Activated naive CD4-positive, alpha-beta T cell treated with anti-CD3 and anti-CD28 coated beads, Interleukin-2, amount 50 U/mL, for 24 hours (primary cell): Measurements from ENCODE around the gene IFT27.
"Not testable (repeated sequence)": the region's sequence is repeated elsewhere in the genome, so short reads cannot be mapped to it uniquely, and the experiment has no call there.

ENCODE experiments used
- H3K27ac Mint-ChIP-seq: one replicate; pipeline ENCODE4 v1.8.0; 2021; ENCODE audit warnings: mild to moderate bottlenecking, mixed read lengths
- H3K27me3 Mint-ChIP-seq: one replicate; pipeline ENCODE4 v1.8.0; 2021; ENCODE audit warnings: mixed read lengths
- H3K36me3 Mint-ChIP-seq: one replicate; pipeline ENCODE4 v1.8.0; 2021; ENCODE audit warnings: mixed read lengths
- H3K4me1 Mint-ChIP-seq: one replicate; pipeline ENCODE4 v1.8.0; 2021; ENCODE audit warnings: mixed read lengths
- H3K4me3 Mint-ChIP-seq: one replicate; pipeline ENCODE4 v1.8.0; 2021; ENCODE audit warnings: mild to moderate bottlenecking, mixed read lengths
- H3K9me3 Mint-ChIP-seq: one replicate; pipeline ENCODE4 v1.8.0; 2021; ENCODE audit warnings: mixed read lengths

The IFT27 gene

DNA sequence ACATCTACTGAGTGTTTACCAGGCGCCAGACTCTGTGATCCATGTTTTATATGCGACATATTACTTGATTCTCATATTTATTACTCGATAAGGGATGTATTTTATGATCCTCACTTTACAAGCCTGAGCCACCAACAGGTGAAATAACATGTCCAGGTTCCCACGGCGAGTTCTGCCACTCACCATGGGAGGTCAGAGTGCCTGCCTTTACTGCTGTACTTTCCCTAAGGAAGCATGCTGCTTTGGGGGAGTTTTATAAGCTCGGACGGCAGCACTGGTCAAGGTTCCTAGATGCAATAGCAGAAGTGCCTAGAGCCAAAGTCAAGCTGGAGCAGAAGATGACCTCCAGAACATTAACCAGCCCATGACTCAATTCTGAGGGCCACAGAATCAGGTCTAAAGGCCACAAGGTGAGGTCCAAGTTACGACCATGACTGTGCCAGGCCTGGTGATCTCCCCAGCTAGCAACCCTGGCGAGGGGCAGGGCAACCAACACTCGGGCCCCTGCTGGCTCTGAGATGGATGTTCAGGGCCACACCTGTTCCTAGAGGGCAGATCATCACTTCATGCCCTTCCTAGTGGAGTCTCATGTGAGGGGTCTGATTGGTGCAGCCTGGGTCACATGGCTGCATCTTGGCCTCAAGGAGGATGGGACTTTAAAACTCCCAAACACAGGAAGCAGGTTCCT, 14.2 kb downstream of the IFT27 start:
- no peaks in the 10 kb centered on the region for H3K9me3 Mint-ChIP-seq
- no peak overlapping the region for H3K27ac Mint-ChIP-seq
- no peak overlapping the region for H3K4me3 Mint-ChIP-seq
- peaks cover 4% of the 10 kb centered on the region for H3K4me1 Mint-ChIP-seq
- H3K36me3 Mint-ChIP-seq: no peaks in the 10 kb centered on the region
- no peaks in the 10 kb centered on the region for H3K27me3 Mint-ChIP-seq

- Mint-ChIP-seq H3K9me3 (no peaks in the 10 kb centered on the region), H3K36me3 (no peaks in the 10 kb centered on the region), H3K27me3 (no peaks in the 10 kb centered on the region), H3K27ac (no peak overlapping the region), H3K4me3 (no peak overlapping the region), H3K4me1 (peaks cover 4% of the 10 kb centered on the region)
Observed at GRCh38 chr22:36760786-36761185, 15.1 kb downstream of the IFT27 start.

DNA sequence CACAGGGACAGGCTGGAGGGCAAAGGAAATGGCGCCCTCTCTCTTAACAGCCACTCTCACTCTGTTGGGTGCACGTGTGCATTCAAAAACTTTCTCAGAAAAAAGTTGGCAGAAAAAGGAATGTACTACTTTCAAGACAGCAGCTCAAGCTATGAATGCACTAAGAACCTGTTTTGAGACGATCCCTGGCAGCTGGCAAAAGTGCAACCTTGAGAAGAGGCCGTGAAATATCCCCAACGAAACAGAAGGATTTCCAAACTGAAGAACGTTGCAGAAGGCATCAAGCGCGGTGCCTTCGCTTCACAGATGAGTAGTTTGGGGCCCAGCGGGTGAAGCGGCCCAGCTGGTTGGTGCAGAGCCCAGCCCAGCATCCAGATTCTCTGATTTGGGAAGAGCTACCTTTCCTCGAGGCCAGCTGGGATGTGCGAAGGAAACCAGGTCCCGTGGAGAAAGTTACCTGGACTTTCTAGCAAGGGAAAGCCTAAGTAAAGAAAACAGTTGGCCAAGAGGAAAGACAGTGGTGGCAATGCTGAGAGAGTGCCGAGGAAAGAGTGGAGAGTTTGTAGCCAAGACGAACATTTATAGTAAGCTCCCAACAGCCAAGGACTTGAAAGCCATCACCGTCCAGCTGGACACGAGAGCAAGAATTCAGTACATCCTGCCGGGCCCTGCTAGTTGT, 16.3 kb downstream of the IFT27 start:
- Mint-ChIP-seq H3K27ac (no peak overlapping the region), H3K9me3 (no peaks in the 10 kb centered on the region), H3K4me1 (peaks cover 4% of the 10 kb centered on the region), H3K36me3 (no peaks in the 10 kb centered on the region), H3K27me3 (no peaks in the 10 kb centered on the region), H3K4me3 (no peak overlapping the region)

- Mint-ChIP-seq H3K27me3 (no peaks in the 10 kb centered on the region), H3K36me3 (no peaks in the 10 kb centered on the region), H3K4me1 (peaks cover 4% of the 10 kb centered on the region), H3K27ac (no peak overlapping the region), H3K9me3 (no peaks in the 10 kb centered on the region), H3K4me3 (no peak overlapping the region)
Observed at GRCh38 chr22:36758792-36759271, 17.1 kb downstream of the IFT27 start.

- H3K9me3 Mint-ChIP-seq: no peaks in the 10 kb centered on the region
- H3K36me3 Mint-ChIP-seq: no peaks in the 10 kb centered on the region
- H3K4me3 Mint-ChIP-seq: no peak overlapping the region
- no peak overlapping the region for H3K27ac Mint-ChIP-seq
- no peaks in the 10 kb centered on the region for H3K27me3 Mint-ChIP-seq
- peaks cover 4% of the 10 kb centered on the region for H3K4me1 Mint-ChIP-seq
Observed at GRCh38 chr22:36757668-36758211, 18.2 kb downstream of the IFT27 start.

- Mint-ChIP-seq H3K4me3 (no peak overlapping the region), H3K27ac (peak overlapping the region; percentile 5)
Observed at GRCh38 chr22:36756746-36757655, 18.9 kb downstream of the IFT27 start.

GRCh38 chr22:36756031-36756430, 19.9 kb downstream of the IFT27 start:
- H3K27me3 Mint-ChIP-seq: no peaks in the 10 kb centered on the region
- H3K4me1 Mint-ChIP-seq: peaks cover 4% of the 10 kb centered on the region
- no peaks in the 10 kb centered on the region for H3K9me3 Mint-ChIP-seq
- no peak overlapping the region for H3K4me3 Mint-ChIP-seq
- no peak overlapping the region for H3K27ac Mint-ChIP-seq
- H3K36me3 Mint-ChIP-seq: no peaks in the 10 kb centered on the region

More at GRCh38 chr22:36756746-36757655, 18.9 kb downstream of the IFT27 start:
- Mint-ChIP-seq H3K4me1 (peaks cover 4% of the 10 kb centered on the region), H3K36me3 (no peaks in the 10 kb centered on the region), H3K9me3 (no peaks in the 10 kb centered on the region), H3K27me3 (no peaks in the 10 kb centered on the region)

DNA sequence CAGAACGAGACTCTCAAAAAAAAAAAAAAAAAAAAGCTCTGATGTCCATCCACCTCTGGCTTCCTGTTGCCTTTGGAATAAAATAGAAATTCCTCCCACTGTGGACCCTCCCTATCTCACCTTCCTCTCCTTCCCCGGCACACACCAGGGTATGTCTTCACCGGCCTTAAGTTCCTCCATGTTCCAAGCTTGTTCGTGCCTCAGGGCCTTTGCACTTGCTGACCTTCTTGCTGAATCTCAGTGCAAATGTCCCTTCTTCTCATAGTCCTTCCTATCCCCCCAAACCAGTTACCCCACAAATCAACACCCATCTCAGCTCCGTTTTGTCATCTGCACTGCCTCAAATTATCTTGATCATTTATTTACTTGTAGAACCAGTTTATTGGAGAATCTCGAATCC, 20.6 kb downstream of the IFT27 start:
- H3K4me1 Mint-ChIP-seq: peaks cover 4% of the 10 kb centered on the region
- no peak overlapping the region for H3K4me3 Mint-ChIP-seq
- H3K27ac Mint-ChIP-seq: no peak overlapping the region
- H3K36me3 Mint-ChIP-seq: no peaks in the 10 kb centered on the region
- H3K27me3 Mint-ChIP-seq: no peaks in the 10 kb centered on the region
- H3K9me3 Mint-ChIP-seq: no peaks in the 10 kb centered on the region

GRCh38 chr22:36754881-36755280, 21.0 kb downstream of the IFT27 start:
- not testable (repeated sequence) for H3K9me3 Mint-ChIP-seq, H3K27me3 Mint-ChIP-seq, H3K4me1 Mint-ChIP-seq, H3K4me3 Mint-ChIP-seq, H3K36me3 Mint-ChIP-seq, H3K27ac Mint-ChIP-seq

DNA sequence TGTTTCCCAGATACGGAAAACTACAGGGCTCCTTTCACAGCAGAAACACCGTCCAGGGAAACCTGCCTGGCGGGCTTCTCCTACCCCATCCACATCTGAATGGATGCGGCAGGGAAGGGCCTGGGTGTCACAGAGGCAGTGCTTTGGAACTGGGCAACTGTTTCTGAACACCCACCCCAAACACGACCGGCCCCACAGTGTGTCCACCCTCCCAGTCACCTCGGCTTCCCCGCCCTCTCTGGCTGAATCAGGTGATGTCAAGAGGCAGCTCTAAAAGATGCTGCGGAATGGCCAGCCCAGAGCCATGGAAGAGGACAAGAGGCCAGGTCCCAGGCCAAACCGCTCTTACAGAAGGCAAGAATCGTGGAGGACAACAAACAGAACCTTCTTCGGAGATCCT, 22.0 kb downstream of the IFT27 start:
- Mint-ChIP-seq H3K36me3 (no peaks in the 10 kb centered on the region), H3K4me1 (peaks cover 4% of the 10 kb centered on the region), H3K27ac (no peak overlapping the region), H3K9me3 (no peaks in the 10 kb centered on the region), H3K4me3 (no peak overlapping the region), H3K27me3 (no peaks in the 10 kb centered on the region)

DNA sequence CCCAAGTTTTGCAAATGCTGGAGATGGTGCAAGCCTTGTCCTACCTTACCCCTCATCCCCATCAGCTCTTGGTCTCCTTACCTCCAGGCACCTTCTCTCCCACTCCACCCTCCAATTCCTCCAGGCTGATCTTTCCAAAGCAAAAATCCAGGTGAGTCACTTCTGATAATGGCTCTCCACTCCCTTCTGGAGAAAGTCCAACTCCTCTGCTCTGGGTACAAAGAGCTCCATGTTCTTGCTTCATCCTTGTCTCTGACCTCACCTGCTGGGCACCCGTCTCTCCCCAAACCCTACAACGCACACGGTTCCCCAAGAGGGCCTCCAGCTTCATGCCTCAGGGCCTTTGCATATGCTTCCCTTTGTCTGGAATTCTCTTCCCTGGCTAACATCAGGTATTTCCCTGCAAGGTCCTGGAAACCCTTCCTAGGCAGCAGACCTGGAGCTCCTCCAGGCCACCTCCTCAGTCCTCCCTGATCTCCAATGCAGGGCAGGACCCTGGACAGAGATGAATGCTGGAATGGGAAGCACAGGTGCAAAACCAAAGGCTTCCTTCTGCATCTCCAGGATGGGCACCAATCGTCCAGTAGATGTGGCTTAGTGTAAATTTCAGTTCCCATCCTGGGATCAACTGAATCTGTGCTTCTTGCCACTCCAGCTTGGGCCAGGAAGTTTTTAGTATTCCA, 22.7 kb downstream of the IFT27 start:
- no peaks in the 10 kb centered on the region for H3K27me3 Mint-ChIP-seq
- H3K4me3 Mint-ChIP-seq: no peak overlapping the region
- no peaks in the 10 kb centered on the region for H3K36me3 Mint-ChIP-seq
- peaks cover 4% of the 10 kb centered on the region for H3K4me1 Mint-ChIP-seq
- no peaks in the 10 kb centered on the region for H3K9me3 Mint-ChIP-seq
- no peak overlapping the region for H3K27ac Mint-ChIP-seq

- H3K9me3 Mint-ChIP-seq: no peaks in the 10 kb centered on the region
- peaks cover 2% of the 10 kb centered on the region for H3K27me3 Mint-ChIP-seq
- H3K36me3 Mint-ChIP-seq: no peaks in the 10 kb centered on the region
- no peak overlapping the region for H3K4me3 Mint-ChIP-seq
- H3K27ac Mint-ChIP-seq: no peak overlapping the region
- H3K4me1 Mint-ChIP-seq: no peaks in the 10 kb centered on the region
Observed at GRCh38 chr22:36746375-36746970, 29.4 kb downstream of the IFT27 start.

GRCh38 chr22:36745301-36745995, 30.5 kb downstream of the IFT27 start:
- no peaks in the 10 kb centered on the region for H3K4me1 Mint-ChIP-seq
- no peak overlapping the region for H3K27ac Mint-ChIP-seq
- H3K4me3 Mint-ChIP-seq: no peak overlapping the region
- H3K36me3 Mint-ChIP-seq: no peaks in the 10 kb centered on the region
- H3K27me3 Mint-ChIP-seq: peaks cover 2% of the 10 kb centered on the region
- no peaks in the 10 kb centered on the region for H3K9me3 Mint-ChIP-seq

GRCh38 chr22:36744791-36745190, 31.1 kb downstream of the IFT27 start:
- no peak overlapping the region for H3K27ac Mint-ChIP-seq

More at GRCh38 chr22:36744791-36745190, 31.1 kb downstream of the IFT27 start:
- Mint-ChIP-seq H3K4me1 (no peaks in the 10 kb centered on the region), H3K36me3 (no peaks in the 10 kb centered on the region), H3K4me3 (no peak overlapping the region), H3K9me3 (no peaks in the 10 kb centered on the region), H3K27me3 (peaks cover 2% of the 10 kb centered on the region)
